ENCODE data around the gene MYO1D. TPM values are rescaled to one million over a fixed set of nuclear protein-coding genes. Genes with fewer than 3 reads are reported as not detected.
A peak's percentile ranks its signal among the peaks of the same experiment; 100 is the strongest.

MYO1D gene
- polyA plus RNA-seq, 1 donor from 2014 or later = 11.6 TPM

DNA sequence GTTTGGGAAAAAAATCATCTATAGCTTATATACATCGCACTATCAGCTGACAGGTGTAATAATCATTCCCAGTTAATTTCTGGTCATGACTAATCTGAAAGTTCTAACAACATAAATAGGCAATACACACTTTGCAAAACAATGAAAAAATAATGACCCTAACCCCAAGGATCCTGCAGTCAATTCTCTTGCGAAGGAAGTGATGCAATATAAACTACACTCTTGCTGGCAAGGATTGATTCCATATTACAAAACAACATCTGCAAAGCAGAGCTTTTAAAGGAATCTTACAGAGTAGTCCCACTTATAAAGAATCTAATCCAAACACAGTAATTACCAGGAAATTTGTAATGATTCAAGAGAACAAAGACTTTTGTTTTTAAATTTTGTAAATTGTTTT is 73.4 kb downstream of the MYO1D start:
- Mint-ChIP-seq H3K27me3 (no peaks in the 10 kb centered on the region), H3K4me3 (no peak overlapping the region), H3K4me1 (peaks cover 0 to 5% (median 2%) of the 10 kb centered on the region in 3 donors), H3K36me3 (peaks cover 4% of the 10 kb centered on the region), H3K9me3 (no peaks in the 10 kb centered on the region), H3K27ac (no peak overlapping the region)

DNA sequence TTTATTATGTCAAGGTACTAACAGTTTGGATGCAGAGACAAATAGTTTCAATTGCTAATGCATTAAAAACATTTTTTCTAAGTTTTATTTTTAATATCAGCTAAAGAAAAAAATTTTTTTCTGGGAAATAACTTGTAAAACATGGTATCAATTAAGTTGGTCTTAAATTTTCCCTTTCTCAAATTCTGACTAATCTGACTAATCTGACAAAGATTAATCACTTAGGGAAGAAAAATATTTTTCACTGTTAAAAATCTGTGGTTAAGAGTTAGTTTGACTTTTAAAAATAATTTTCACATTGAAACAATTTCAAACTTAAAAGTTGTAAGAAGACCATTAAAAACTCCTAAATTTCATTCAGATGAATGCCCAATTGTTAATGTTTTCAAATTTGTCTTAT is 74.6 kb downstream of the MYO1D start:
- Mint-ChIP-seq H3K27me3 (no peaks in the 10 kb centered on the region), H3K27ac (no peak overlapping the region)

DNA sequence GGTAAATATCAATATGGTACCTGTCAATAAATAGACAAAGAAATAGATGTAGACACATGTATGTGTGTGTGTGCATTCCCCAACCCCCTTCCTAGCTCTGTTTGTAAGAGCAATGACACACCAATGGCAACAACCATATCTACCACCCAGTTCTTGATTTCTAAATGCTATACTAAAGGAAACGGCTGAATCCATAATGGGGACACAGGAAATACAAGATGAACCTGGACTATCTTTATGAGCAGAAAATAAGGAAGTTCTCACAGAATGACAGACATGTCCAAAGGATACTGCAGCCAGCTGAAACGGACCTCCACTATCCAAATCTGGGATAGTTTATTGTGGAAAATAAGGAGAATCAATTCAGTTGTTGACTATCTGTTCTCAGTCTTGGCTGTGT is 75.3 kb downstream of the MYO1D start:
- no peak overlapping the region for H3K4me3 Mint-ChIP-seq

More for the DNA sequence above, 74.6 kb downstream of the MYO1D start:
- Mint-ChIP-seq H3K4me1 (peaks cover 0 to 2% (median 1%) of the 10 kb centered on the region in 3 donors), H3K4me3 (no peak overlapping the region), H3K9me3 (no peaks in the 10 kb centered on the region), H3K36me3 (peaks cover 4% of the 10 kb centered on the region)

DNA sequence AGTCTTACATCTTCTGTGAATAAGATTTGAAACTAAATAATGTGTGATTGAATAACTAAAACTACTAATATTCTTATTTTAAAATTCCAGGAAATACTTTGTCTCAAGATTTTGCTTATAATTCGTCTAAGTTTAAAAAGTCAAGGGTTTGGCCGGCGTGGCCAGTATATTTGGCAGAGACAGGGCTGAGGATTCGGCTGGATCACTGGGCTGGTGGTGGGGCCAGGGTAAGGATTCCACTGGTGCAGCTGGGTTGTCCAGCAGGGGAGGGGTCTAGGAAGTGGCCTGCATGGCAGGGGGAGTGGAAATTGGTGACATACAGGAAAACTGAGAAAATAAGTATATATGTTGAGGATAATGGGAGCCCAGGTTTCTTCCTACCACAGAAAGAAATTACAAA is 75.7 kb downstream of the MYO1D start:
- Mint-ChIP-seq H3K27me3 (no peaks in the 10 kb centered on the region), H3K27ac (no peak overlapping the region), H3K4me3 (no peak overlapping the region), H3K9me3 (no peaks in the 10 kb centered on the region), H3K4me1 (peaks cover 0 to 2% (median 1%) of the 10 kb centered on the region in 3 donors), H3K36me3 (peaks cover 4% of the 10 kb centered on the region)

More for the DNA sequence above, 75.3 kb downstream of the MYO1D start:
- Mint-ChIP-seq H3K27ac (no peak overlapping the region), H3K27me3 (no peaks in the 10 kb centered on the region), H3K36me3 (peaks cover 4% of the 10 kb centered on the region), H3K4me1 (peaks cover 0 to 2% (median 1%) of the 10 kb centered on the region in 3 donors), H3K9me3 (no peaks in the 10 kb centered on the region)

DNA sequence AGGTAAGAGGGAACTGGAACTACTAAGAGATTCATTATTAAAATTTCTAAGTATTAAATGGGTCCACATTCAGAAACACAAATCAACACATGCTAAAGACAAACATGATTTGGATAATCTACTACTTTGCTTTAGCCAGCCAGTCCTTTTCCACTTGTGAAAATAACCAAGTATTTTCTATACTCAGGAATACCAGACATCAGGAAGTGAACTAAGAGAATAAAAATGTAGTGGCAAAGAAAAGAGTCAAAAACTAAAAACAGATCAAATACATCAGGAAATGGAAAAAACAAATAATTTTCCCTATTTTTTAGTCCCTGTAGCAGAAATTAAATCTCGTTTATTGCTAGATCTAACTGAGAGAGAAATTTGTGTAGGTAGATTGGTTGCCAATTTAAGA is 78.0 kb downstream of the MYO1D start:
- no peaks in the 10 kb centered on the region for H3K27me3 Mint-ChIP-seq
- H3K9me3 Mint-ChIP-seq = no peaks in the 10 kb centered on the region
- H3K4me3 Mint-ChIP-seq = no peak overlapping the region
- peaks cover 2% of the 10 kb centered on the region for H3K36me3 Mint-ChIP-seq
- H3K27ac Mint-ChIP-seq = no peak overlapping the region
- H3K4me1 Mint-ChIP-seq = peaks cover 0 to 4% (median under 1%) of the 10 kb centered on the region in 3 donors

DNA sequence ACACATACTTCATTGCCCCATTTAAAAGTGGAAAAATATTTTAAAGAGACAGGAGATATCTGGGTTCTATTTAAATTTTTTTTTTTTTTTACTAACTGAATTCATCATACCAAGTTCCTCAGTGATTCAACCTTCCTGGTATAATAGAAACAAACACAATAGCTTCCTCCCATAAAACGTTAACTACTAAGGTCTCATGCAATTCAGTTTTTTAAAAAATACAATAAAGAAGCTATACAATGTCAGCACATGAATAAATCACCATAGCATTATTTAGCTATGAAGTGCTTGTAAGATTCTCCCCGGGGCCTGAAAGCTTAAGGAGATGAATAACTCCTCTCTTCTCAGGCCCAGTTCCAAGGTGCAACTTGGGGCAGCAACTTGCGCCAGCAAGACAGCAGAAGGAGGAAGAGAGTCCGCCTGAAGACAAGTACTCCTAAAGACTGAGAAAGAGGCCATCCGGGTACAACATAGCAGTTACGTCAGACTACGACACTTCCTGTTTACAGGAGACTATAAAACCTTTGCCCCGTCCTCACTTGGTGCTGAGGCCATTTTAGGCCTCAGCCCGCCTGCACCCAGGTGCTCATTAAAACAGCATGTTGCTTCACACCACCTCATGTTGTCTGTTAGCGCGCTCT is 81.5 kb downstream of the MYO1D start:
- H3K9me3 Mint-ChIP-seq = no peaks in the 10 kb centered on the region
- no peaks in the 10 kb centered on the region for H3K27me3 Mint-ChIP-seq
- H3K36me3 Mint-ChIP-seq = peaks cover 2% of the 10 kb centered on the region
- peaks cover 0 to 5% (median 3%) of the 10 kb centered on the region in 3 donors for H3K4me1 Mint-ChIP-seq
- H3K4me3 Mint-ChIP-seq = no peak overlapping the region
- no peak overlapping the region for H3K27ac Mint-ChIP-seq

DNA sequence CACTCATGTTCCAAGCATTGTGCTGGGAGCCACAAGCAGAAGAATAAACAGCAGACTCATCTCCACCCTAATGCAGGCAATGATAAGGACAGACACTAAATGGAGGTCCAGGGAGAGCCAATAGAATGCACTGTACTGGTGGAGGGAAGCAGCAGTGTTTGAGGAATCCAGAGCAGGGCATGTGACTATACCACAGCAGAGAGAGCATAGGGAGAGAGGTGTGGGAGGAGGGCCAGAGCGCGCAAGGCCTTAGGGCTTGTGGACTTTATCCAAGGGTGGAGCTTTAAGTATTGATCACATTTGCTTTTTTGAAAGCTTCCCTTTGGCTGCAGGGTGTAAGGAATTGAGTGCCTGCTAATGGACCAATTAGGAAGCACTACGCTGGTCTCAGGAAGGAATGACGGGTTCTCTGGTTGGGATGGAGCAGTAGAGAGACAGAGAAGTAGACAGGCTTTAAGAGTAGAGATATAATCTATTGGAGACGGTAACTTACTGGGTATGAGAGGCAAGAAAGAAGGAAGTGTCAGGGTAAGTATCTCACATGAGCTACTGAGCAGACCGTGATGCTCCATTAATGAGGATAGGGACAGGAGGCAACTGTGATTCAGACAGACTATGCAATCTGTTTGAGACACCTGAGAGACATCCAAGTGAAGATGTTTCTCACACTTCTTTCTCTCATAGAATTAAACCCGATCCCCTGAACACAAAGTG is 82.2 kb downstream of the MYO1D start:
- H3K27me3 Mint-ChIP-seq = no peaks in the 10 kb centered on the region
- H3K9me3 Mint-ChIP-seq = no peaks in the 10 kb centered on the region
- H3K4me3 Mint-ChIP-seq = no peak overlapping the region
- no peak overlapping the region for H3K27ac Mint-ChIP-seq
- H3K36me3 Mint-ChIP-seq = peaks cover 2% of the 10 kb centered on the region
- H3K4me1 Mint-ChIP-seq = peaks cover 0 to 5% (median 3%) of the 10 kb centered on the region in 3 donors

DNA sequence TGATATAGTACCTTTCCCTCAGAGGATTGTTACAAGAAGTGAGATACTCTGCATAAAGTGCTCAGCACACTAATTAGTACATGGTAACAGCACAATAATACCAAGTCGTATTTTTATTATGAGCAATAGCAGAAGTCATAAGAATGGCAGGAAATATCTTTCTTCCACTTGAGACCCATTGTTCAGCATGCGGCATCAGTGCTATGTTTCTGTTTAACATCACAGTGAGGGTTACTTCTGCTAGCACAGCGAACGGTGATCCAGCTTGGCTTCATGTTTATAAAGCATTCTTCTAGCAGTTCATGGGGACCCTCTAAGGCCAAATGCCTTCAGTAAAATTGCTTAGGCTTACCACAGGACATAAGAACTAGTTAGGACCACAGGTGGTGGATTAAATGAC is 83.1 kb downstream of the MYO1D start:
- H3K9me3 Mint-ChIP-seq = no peaks in the 10 kb centered on the region
- no peak overlapping the region for H3K4me3 Mint-ChIP-seq
- H3K36me3 Mint-ChIP-seq = peaks cover 7% of the 10 kb centered on the region
- peaks cover 2 to 5% (median 3%) of the 10 kb centered on the region in 3 donors for H3K4me1 Mint-ChIP-seq
- H3K27me3 Mint-ChIP-seq = no peaks in the 10 kb centered on the region
- H3K27ac Mint-ChIP-seq = peak overlapping the region in 1 of 3 donors; percentile 29

DNA sequence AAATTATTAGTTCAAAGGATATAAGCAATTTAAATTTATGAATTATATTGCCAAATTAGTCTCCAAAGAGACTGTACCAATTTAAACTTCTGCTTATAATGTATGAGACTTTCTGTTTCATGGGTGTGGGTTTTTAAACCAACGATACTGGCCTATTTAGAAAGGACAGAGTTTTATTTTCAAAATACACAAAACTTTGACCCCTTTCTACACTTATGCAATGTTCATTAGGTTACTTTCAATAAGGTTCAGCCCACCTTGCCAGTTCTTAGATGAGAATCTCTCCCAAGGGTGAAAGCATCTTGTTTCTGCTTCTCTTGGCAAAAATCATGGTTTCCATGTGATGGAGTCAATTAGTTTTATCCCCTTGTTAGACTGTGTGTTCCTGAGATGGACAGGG is 84.7 kb downstream of the MYO1D start:
- Mint-ChIP-seq H3K4me1 (peaks cover 2 to 5% (median 3%) of the 10 kb centered on the region in 3 donors), H3K4me3 (no peak overlapping the region), H3K27ac (no peak overlapping the region), H3K27me3 (no peaks in the 10 kb centered on the region), H3K36me3 (peaks cover 7% of the 10 kb centered on the region), H3K9me3 (no peaks in the 10 kb centered on the region)

DNA sequence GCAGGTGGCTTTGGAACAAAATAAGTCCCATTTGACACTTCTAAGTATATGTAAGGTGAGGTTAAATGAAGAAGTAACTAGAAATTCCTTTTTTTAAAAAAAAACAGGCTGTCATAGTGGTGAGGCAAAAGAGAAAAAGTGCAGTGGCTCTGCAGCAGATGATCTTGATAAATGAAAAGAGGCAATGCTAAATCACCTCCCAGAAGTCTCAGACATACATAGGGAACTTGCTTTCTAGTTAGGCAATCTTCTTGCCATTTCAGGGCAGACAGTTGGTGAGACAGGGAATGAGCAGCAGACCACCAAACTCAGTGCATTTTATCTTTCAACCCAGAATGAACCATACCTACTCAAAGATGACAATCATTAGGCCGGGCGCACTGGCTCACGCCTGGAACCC is 90.8 kb downstream of the MYO1D start:
- no peak overlapping the region for H3K4me3 Mint-ChIP-seq
- no peak overlapping the region for H3K27ac Mint-ChIP-seq
- H3K27me3 Mint-ChIP-seq = no peaks in the 10 kb centered on the region
- H3K9me3 Mint-ChIP-seq = no peaks in the 10 kb centered on the region
- peaks cover 5% of the 10 kb centered on the region for H3K36me3 Mint-ChIP-seq
- peaks cover 2 to 6% (median 5%) of the 10 kb centered on the region in 3 donors for H3K4me1 Mint-ChIP-seq

DNA sequence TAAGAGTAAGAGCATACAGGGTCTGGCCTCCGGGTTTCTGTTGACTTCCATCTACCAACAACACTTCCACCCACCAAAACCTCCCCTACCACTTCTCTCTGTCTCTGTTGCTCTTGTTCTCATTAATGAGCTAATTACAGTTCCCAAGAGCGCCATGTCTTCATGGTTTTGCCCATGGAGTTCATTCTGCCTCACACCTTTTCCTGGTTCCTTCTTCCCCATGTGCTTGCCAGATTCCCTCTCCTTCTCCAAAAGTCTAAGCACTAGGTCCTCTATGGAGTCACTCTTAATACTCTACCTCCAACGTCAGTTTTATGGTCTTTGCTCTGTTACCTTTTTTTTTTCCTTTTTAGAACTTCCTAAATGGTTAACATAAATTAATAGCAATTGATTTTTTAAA is 92.8 kb downstream of the MYO1D start:
- peaks cover under 1% of the 10 kb centered on the region for H3K36me3 Mint-ChIP-seq
- H3K27ac Mint-ChIP-seq = peak overlapping the region in 2 of 3 donors; percentile 64 to 77
- no peak overlapping the region for H3K4me3 Mint-ChIP-seq
- H3K9me3 Mint-ChIP-seq = no peaks in the 10 kb centered on the region
- H3K27me3 Mint-ChIP-seq = no peaks in the 10 kb centered on the region
- H3K4me1 Mint-ChIP-seq = peaks cover 2 to 5% (median 5%) of the 10 kb centered on the region in 3 donors

DNA sequence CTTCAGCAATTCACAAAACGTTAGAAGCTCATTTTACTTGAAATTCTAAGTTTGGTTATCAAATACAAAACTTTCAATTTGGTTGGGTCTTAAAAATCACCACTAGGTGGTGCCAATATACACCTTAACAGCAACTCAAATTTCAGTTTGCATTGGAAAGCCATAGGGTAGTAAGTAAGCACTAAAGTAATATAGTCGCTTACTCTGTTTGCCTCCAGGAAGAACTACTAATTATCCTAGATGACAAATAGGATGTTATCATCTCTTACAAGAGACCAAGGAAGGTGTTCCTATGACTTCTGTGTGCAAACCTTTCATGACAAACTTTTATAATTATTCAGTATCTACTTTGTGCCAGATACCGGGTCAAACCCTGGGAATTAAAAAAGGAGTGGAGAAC is 93.3 kb downstream of the MYO1D start:
- H3K4me1 Mint-ChIP-seq = peaks cover 2 to 5% (median 3%) of the 10 kb centered on the region in 3 donors
- H3K27me3 Mint-ChIP-seq = no peaks in the 10 kb centered on the region
- H3K4me3 Mint-ChIP-seq = no peak overlapping the region
- peak overlapping the region in 1 of 3 donors; percentile 64 for H3K27ac Mint-ChIP-seq
- no peaks in the 10 kb centered on the region for H3K36me3 Mint-ChIP-seq
- H3K9me3 Mint-ChIP-seq = no peaks in the 10 kb centered on the region

DNA sequence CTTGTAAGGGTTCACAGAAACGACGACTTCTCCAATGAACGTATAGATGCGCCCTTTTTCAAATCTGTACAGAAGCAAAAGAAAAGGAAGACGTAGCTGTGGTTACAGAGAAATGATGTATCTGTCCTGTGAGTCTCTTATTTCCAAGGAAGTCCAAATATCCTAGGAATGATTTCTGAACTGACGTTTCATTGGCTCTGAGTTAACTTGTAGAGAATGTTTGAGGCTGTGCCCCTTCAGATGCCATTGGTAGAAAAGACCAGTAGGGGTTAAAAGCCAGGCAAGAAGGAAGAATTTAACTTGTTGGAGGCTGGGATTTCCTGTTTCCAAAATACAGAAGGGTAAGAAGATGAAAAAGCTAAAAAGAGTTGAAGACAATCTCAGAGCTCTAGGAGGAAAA is 96.2 kb downstream of the MYO1D start:
- Mint-ChIP-seq H3K4me1 (peaks cover 2 to 5% (median 3%) of the 10 kb centered on the region in 3 donors), H3K36me3 (no peaks in the 10 kb centered on the region), H3K27me3 (no peaks in the 10 kb centered on the region), H3K4me3 (no peak overlapping the region), H3K9me3 (no peaks in the 10 kb centered on the region), H3K27ac (no peak overlapping the region)

DNA sequence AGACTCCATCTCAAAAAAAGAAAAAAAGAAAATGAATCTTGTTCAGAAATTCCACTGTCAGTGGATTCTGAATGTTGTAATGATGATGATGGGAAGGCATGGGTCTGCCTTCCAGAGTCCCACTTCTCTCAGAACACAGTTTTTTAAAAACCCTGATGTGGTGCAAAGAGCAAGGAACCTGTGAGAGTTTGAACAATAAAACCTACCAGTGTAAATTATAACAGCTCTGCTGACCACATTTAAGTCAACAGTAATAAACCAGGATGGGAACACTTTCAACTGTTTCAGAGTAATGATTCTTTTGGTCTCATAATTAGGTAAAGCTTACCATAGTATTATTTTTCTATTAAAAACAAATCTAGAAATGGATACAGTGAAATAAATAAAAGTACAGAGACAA is 99.0 kb downstream of the MYO1D start:
- Mint-ChIP-seq H3K27me3 (no peaks in the 10 kb centered on the region), H3K4me3 (no peak overlapping the region), H3K4me1 (peaks cover 0 to under 1% (median 0%) of the 10 kb centered on the region in 3 donors), H3K27ac (no peak overlapping the region), H3K9me3 (no peaks in the 10 kb centered on the region), H3K36me3 (peaks cover 4% of the 10 kb centered on the region)

DNA sequence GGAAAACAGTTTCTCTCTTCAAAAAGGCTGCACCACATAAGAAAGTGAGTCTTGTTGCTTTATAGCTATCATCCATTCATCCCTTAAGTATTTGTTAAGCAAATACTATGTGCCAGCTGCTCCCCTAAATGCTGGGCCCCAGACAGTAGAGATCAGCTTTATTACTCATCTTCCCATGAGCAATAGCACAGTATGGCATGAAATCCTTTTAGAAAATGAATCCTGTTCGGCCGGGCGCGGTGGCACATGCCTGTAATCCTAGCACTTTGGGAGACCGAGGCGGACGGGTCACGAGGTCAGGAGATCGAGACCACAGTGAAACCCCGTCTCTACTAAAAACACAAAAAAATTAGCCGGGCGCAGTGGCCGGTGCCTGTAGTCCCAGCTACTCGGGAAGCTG is 99.5 kb downstream of the MYO1D start:
- no peak overlapping the region for H3K4me3 Mint-ChIP-seq
- H3K27ac Mint-ChIP-seq = no peak overlapping the region
- peaks cover 5% of the 10 kb centered on the region for H3K36me3 Mint-ChIP-seq
- peaks cover 0 to 5% (median 0%) of the 10 kb centered on the region in 3 donors for H3K4me1 Mint-ChIP-seq
- H3K27me3 Mint-ChIP-seq = no peaks in the 10 kb centered on the region
- H3K9me3 Mint-ChIP-seq = no peaks in the 10 kb centered on the region

DNA sequence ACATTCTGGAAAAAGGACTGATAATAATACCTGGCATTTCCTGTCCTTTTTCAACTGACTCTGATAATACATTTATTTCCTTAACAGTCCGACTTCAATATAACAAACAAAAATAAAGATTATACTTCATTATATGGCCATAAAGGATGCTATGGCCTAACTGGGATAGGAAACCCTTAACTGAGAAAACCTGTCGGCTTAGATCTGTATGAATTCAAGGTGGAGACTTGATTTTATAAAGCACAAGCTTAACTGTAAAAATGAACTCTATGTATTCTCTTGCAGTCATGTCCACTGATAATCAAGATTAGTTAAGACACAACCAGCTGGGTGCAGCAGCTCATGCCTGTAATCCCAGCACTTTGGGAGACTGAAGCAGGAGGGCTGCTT is 102.2 kb downstream of the MYO1D start:
- Mint-ChIP-seq H3K9me3 (no peaks in the 10 kb centered on the region), H3K27ac (no peak overlapping the region), H3K4me3 (no peak overlapping the region), H3K36me3 (peaks cover 5% of the 10 kb centered on the region), H3K27me3 (no peaks in the 10 kb centered on the region), H3K4me1 (peaks cover 0 to 6% (median 0%) of the 10 kb centered on the region in 3 donors)
